BLaER1 (cell line): ENCODE data around the gene MRPL22.
"Not testable (repeated sequence)": the region's sequence is repeated elsewhere in the genome, so short reads cannot be mapped to it uniquely, and the experiment has no call there.

Experiments
- H3K27ac ChIP-seq: shearing (Covaris generic); formaldehyde crosslinking; 2 replicates; pipeline ENCODE4 v1.8.1; 2022
- H3K27me3 ChIP-seq: shearing (Covaris generic); formaldehyde crosslinking; 2 replicates; pipeline ENCODE4 v1.8.1; 2022
- H3K36me3 ChIP-seq: shearing (Covaris generic); formaldehyde crosslinking; 2 replicates; pipeline ENCODE4 v1.8.1; 2022
- H3K4me1 ChIP-seq: shearing (Covaris generic); formaldehyde crosslinking; 2 replicates; pipeline ENCODE4 v1.8.1; 2022
- H3K4me2 ChIP-seq: shearing (Covaris generic); formaldehyde crosslinking; 2 replicates; pipeline ENCODE4 v1.8.1; 2022
- H3K4me3 ChIP-seq: shearing (Covaris generic); formaldehyde crosslinking; 2 replicates; pipeline ENCODE4 v1.8.1; 2022
- H3K9ac ChIP-seq: shearing (Covaris generic); formaldehyde crosslinking; 2 replicates; pipeline ENCODE4 v1.8.1; 2022
- H3K9me3 ChIP-seq: shearing (Covaris generic); formaldehyde crosslinking; 2 replicates; pipeline ENCODE4 v1.8.1; 2022
- H4K20me1 ChIP-seq: shearing (Covaris generic); formaldehyde crosslinking; 2 replicates; pipeline ENCODE4 v1.8.1; 2022
- Cebpa-rat ChIP-seq: shearing (Covaris generic); IDR thresholded peaks from 2 replicates; pipeline ENCODE4 v1.8.1; 2022

Gene MRPL22

GRCh38 chr5:154901913-154902312 lies 39.0 kb upstream of the MRPL22 start:
- TF ChIP-seq Cebpa-rat = no peak
- peaks cover 100% of the 10 kb centered on the region for H3K36me3 ChIP-seq
- no peak overlapping the region for H3K4me3 ChIP-seq
- H3K4me1 ChIP-seq = no peaks in the 10 kb centered on the region
- H3K9me3 ChIP-seq = no peaks in the 10 kb centered on the region
- no peak overlapping the region for H3K27ac ChIP-seq
- no peak overlapping the region for H3K4me2 ChIP-seq
- H3K27me3 ChIP-seq = no peaks in the 10 kb centered on the region
- H4K20me1 ChIP-seq = no peaks in the 10 kb centered on the region
- no peak overlapping the region for H3K9ac ChIP-seq

- not testable (repeated sequence) for H3K27me3 ChIP-seq, H3K9me3 ChIP-seq, H3K4me2 ChIP-seq, H3K9ac ChIP-seq, H3K4me1 ChIP-seq, H4K20me1 ChIP-seq, H3K4me3 ChIP-seq, H3K27ac ChIP-seq
- peaks cover 100% of the 10 kb centered on the region for H3K36me3 ChIP-seq
These were observed 35.3 kb upstream of the MRPL22 start for GRCh38 chr5:154905601-154906000.

GRCh38 chr5:154916874-154917273 lies 24.0 kb upstream of the MRPL22 start:
- TF ChIP-seq Cebpa-rat = no peak
- Histone ChIP-seq H3K9me3 (no peaks in the 10 kb centered on the region), H3K27me3 (no peaks in the 10 kb centered on the region), H3K27ac (no peak overlapping the region), H3K4me1 (no peaks in the 10 kb centered on the region), H3K4me3 (no peak overlapping the region), H4K20me1 (no peaks in the 10 kb centered on the region), H3K36me3 (peaks cover 92% of the 10 kb centered on the region), H3K9ac (no peak overlapping the region), H3K4me2 (no peak overlapping the region)

- Histone ChIP-seq H3K27ac (no peak overlapping the region), H3K4me3 (no peak overlapping the region), H3K27me3 (no peaks in the 10 kb centered on the region), H3K4me2 (no peak overlapping the region), H3K4me1 (no peaks in the 10 kb centered on the region), H3K9ac (no peak overlapping the region), H3K36me3 (peaks cover 89% of the 10 kb centered on the region), H4K20me1 (no peaks in the 10 kb centered on the region), H3K9me3 (no peaks in the 10 kb centered on the region)
- no peak for TF ChIP-seq Cebpa-rat
These were observed 23.1 kb upstream of the MRPL22 start for GRCh38 chr5:154917757-154918156.

- Histone ChIP-seq H3K36me3 (peaks cover 93% of the 10 kb centered on the region), H3K27ac (no peak overlapping the region), H3K27me3 (no peaks in the 10 kb centered on the region), H3K9ac (no peak overlapping the region), H3K9me3 (no peaks in the 10 kb centered on the region), H3K4me1 (no peaks in the 10 kb centered on the region), H3K4me2 (no peak overlapping the region), H3K4me3 (no peak overlapping the region), H4K20me1 (no peaks in the 10 kb centered on the region)
- TF ChIP-seq Cebpa-rat = no peak
These were observed 17.1 kb upstream of the MRPL22 start for GRCh38 chr5:154923441-154924430.

GRCh38 chr5:154933537-154933936 lies 7.3 kb upstream of the MRPL22 start:
- peaks cover 73% of the 10 kb centered on the region for H3K36me3 ChIP-seq
- H3K9me3 ChIP-seq = no peaks in the 10 kb centered on the region
- no peak overlapping the region for H3K4me2 ChIP-seq
- H3K27ac ChIP-seq = no peak overlapping the region
- no peak for TF ChIP-seq Cebpa-rat
- no peak overlapping the region for H3K4me3 ChIP-seq
- no peak overlapping the region for H3K9ac ChIP-seq
- peaks cover 20% of the 10 kb centered on the region for H3K4me1 ChIP-seq
- peaks cover 16% of the 10 kb centered on the region for H4K20me1 ChIP-seq
- no peaks in the 10 kb centered on the region for H3K27me3 ChIP-seq

GRCh38 chr5:154934881-154935280 lies 6.0 kb upstream of the MRPL22 start:
- Histone ChIP-seq H3K27me3 (no peaks in the 10 kb centered on the region), H3K9ac (no peak overlapping the region), H3K36me3 (peaks cover 60% of the 10 kb centered on the region), H3K4me1 (peaks cover 29% of the 10 kb centered on the region), H3K9me3 (no peaks in the 10 kb centered on the region), H3K4me2 (no peak overlapping the region), H4K20me1 (peaks cover 16% of the 10 kb centered on the region), H3K4me3 (no peak overlapping the region), H3K27ac (no peak overlapping the region)
- TF ChIP-seq Cebpa-rat = no peak

GRCh38 chr5:154937186-154937717 lies 3.6 kb upstream of the MRPL22 start:
- Histone ChIP-seq H3K9ac (peak overlapping the region; percentile 92), H4K20me1 (peaks cover 16% of the 10 kb centered on the region), H3K4me1 (peaks cover 46% of the 10 kb centered on the region), H3K4me2 (peak overlapping the region; percentile 95), H3K4me3 (peak overlapping the region; percentile 92), H3K27me3 (no peaks in the 10 kb centered on the region), H3K9me3 (no peaks in the 10 kb centered on the region), H3K36me3 (peaks cover 36% of the 10 kb centered on the region), H3K27ac (peak overlapping the region; percentile 82)
- TF ChIP-seq Cebpa-rat = no peak

GRCh38 chr5:154937718-154938466 lies 3.0 kb upstream of the MRPL22 start, which contains the start of gene GEMIN5:
GEMIN5 (minus strand) TSS chr5:154938211; CDS start chr5:154938133, 78 bp downstream.
- no peak for TF ChIP-seq Cebpa-rat
- H3K4me2 ChIP-seq = peak within 1 kb of the TSS; percentile 95
- H3K9ac ChIP-seq = peak within 1 kb of the TSS; percentile 92
- no peaks in the 10 kb centered on the region for H3K27me3 ChIP-seq
- H4K20me1 ChIP-seq = peaks cover 21% of the 10 kb centered on the region
- peaks cover 32% of the 10 kb centered on the region for H3K36me3 ChIP-seq
- peaks cover 52% of the 10 kb centered on the region for H3K4me1 ChIP-seq
- H3K9me3 ChIP-seq = no peaks in the 10 kb centered on the region
- peak within 1 kb of the TSS; percentile 92 for H3K4me3 ChIP-seq
- H3K27ac ChIP-seq = peak within 1 kb of the TSS; percentile 82

- not testable (repeated sequence) for H3K27ac ChIP-seq, H3K4me3 ChIP-seq
These were observed 1.5 kb upstream of the MRPL22 start for GRCh38 chr5:154939387-154939786.

More at GRCh38 chr5:154939387-154939786, 1.5 kb upstream of the MRPL22 start:
- Histone ChIP-seq H3K36me3 (peaks cover 25% of the 10 kb centered on the region), H3K4me2 (peak overlapping the region; percentile 81; the same call in 1 of the 2 replicates), H4K20me1 (peaks cover 27% of the 10 kb centered on the region), H3K4me1 (peaks cover 55% of the 10 kb centered on the region)
- H3K9ac ChIP-seq, H3K9me3 ChIP-seq, H3K27me3 ChIP-seq: not testable (repeated sequence)
